Measurements from ENCODE around the gene AP5S1.

The AP5S1 gene

GRCh38 chr20:3820048-3820900 is at the start of gene AP5S1:
Gene AP5S1 (plus strand): TSS chr20:3820547. CDS start chr20:3822118, 1,571 bp downstream.
- peak; percentile 80 to 84 for DNase-seq (ENCODE audit: low read depth in 1 of 2, low spot score in 1 of 2)

- no peak for DNase-seq (ENCODE audit: low read depth in 1 of 2, low spot score in 1 of 2)
Measured at GRCh38 chr20:3771552-3772058, 48.7 kb upstream of the AP5S1 start.

DNA sequence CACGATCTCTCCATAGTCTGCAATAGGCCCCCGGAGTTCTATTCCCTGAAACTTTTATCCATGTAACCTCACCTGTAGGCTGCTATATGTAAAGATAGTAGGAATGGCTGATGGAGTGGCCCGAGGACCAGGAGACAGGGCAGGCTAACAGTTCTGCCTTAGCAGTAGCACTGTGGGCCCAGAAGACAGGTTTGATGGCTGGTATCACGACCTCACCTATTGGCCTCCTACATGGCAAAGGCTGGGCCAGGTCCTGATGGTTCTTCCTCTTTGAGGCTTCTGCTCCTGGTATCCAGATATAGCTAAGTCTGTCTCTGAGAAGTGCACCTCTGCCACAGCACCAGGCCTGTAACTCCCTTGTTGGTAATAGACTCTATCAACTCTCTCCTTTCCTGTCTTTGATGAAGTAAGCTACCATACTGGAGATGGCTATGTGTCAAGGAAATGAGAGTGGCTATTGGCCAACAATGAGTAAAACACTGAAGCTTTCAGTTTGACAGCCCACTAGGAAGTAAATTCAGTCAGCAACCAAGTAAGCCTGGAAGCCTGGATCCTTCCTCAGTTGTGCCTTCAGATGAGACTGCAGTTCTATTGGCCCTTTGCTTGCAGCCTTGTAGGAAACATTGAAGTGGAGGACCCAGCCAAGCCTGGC is 44.8 kb upstream of the AP5S1 start:
- no peak for DNase-seq (ENCODE audit: low read depth in 1 of 2, low spot score in 1 of 2)

DNA sequence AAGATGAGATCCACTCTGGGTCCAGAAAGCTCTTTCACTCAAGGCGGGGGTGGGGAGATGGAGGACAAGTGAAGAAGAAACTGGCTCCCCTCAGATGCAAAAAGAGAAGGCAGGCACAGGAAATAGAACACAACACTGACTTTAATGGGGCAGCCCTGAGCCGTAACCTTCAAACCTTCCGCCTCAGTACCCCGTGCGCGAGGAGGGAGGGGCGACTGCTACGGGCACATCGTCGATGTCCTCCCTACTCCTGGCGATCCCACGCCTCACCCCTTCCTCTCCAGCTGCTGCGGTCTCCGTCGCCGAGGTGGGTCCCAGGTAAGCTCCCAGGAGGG is 43.0 kb upstream of the AP5S1 start:
- no peak for DNase-seq (ENCODE audit: low read depth in 1 of 2, low spot score in 1 of 2)

DNA sequence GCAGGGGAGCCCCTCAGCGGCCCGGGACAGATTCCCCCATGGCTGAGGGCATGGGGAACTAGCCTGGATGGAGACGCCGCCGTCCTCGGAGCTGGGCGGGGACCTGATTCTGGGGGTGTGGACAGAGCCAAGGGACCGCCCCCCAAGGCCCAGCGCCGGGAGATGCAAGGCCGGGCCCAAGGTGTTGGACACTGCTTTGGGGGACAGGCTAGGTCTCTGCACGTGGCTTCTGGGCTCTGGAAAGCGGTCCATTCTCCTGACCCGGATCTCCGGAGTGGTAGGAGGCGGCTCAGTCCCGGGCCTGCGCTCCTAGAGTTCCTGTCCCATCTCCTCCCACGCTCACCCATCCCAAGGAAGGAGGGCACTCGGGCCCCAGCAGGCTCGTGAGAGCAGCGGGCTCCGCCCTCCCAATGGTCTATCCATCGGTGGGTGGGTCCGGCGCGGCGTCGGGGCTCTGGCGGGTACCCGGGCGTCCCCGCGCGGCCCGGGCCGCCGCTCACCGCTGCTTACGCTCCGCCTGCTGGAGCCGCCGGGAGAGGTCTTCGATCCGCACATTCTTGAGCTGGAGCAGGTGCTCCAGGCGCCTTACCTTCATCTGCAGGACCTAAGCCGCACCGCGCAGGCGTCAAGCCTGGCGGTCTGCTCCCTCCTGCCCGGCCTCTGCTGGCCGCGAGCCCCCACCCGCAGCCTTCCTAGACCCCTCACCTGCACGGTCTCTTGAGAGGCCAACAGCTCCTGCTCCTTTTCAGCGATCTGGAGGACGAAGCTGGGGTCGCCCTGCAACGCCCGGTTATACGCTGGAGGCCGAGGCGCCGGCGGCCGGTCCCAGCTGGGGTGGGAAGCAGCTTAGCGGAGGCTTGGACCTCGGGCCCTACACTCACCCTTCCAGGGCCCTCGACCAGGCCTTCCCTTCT is 42.4 kb upstream of the AP5S1 start:
- peak in 1 of 2 donors; percentile 44 for DNase-seq (ENCODE audit: low read depth in 1 of 2, low spot score in 1 of 2)

GRCh38 chr20:3778976-3779375 is 41.4 kb upstream of the AP5S1 start:
- DNase-seq (ENCODE audit: low read depth in 1 of 2, low spot score in 1 of 2), result no peak

GRCh38 chr20:3781153-3781910 is 39.0 kb upstream of the AP5S1 start, which contains the start of gene SPEF1:
Gene SPEF1 (minus strand): TSS chr20:3781448. CDS start chr20:3781287, 161 bp downstream.
- DNase-seq (ENCODE audit: low read depth in 1 of 2, low spot score in 1 of 2), result no peak

DNA sequence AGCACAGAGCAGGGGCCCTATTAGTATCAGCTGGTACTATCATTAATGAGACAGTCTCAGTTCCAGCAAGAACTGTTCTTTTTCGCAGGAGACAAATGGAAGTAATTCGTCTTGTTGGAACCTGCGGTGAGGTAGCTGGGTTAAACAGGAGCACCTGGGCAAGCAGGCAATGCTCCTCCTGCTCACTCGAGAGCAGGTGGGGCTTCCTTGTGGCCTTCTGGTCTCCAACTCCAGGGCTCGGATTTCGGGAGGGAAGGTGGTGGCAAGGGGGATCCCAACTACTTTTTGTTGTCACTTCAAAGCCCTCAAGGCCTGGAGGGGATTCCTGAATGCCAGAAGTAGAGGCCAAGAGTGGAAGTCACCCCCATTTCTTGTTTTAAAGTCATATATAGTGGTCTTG is 37.8 kb upstream of the AP5S1 start:
- DNase-seq (ENCODE audit: low read depth in 1 of 2, low spot score in 1 of 2), result no peak

GRCh38 chr20:3783068-3783489 is 37.3 kb upstream of the AP5S1 start:
- no peak for DNase-seq (ENCODE audit: low read depth in 1 of 2, low spot score in 1 of 2)

DNA sequence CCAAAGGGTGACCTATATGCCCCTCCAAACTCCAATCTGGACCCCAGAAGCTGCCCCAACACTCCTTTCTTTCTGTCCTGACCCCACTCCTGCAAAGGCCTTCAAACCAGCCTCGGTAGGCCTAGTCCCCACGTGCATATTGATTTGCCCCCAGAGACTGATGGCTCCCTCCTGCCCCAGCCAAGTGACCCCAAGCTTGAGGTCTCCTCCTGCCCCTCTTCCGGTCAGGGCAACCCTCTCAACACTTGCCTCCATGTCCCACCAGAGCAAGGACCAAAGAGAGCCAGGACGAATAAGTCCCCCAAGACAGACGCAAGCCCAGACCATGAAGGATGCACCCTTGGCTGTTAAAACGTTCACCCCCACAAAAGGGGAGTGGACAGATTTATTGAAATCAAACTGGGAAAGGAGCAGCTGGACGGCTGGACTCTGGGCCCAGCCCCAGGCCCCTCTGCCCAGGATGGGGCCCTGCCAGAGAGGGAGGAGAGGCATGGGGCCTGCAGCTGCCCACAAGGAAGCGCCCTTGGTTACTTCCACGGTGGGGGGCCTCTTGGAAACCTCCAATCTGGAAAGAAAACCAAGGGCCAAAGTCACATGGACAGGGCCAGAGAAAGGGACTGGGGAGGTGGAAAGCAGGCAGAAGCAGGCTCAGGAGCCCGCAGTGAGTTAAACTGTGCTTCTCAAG is 36.7 kb upstream of the AP5S1 start:
- DNase-seq (ENCODE audit: low read depth in 1 of 2, low spot score in 1 of 2), result no peak

- DNase-seq (ENCODE audit: low read depth in 1 of 2, low spot score in 1 of 2), result no peak
Measured at GRCh38 chr20:3784216-3784853, 36.0 kb upstream of the AP5S1 start.

- DNase-seq (ENCODE audit: low read depth in 1 of 2, low spot score in 1 of 2), result no peak
Measured at GRCh38 chr20:3784863-3785239, 35.5 kb upstream of the AP5S1 start.

DNA sequence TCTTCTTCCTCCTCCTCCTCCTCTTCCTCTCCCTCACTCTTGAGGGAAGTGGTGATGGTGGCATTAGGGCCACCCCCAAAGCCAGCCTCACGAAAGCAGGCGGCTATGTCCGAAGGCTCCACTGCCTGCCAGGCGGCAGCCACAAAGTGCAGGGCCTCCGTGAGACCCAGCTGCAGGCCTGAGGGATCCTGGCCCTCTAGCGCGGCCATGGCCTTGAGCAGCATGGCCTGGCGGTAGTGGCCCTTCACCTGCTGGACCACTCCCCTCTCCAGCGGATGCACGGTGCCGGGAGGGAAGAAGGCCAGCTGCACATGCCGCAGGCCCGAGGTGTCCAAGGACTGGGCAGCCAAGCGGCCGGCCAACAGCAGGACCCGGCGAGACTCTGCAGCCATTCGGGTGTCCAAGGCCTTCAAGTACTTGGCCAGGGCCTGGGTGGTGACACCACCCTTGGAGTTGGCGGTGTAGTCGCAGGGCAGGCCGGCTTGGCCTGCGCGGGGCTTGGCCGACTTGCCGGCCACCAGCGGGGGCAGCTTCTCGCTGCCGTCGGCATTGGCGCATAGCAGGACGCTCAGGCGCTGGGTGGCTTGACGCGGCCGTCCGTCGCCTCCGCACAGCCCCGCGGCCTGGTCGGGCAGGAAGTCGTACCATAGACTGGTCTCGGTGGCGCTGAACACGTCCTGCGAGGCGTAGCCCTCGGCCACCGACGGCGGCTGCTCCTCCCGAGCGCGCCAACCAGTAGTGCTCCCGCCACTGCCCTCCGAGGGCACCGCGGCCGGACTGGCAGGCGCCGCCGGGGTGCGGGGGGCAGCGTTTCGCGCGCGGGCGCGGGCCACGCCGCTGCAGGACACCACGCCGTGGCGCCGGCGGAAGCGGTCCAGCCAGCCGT is 34.9 kb upstream of the AP5S1 start:
- no peak for DNase-seq (ENCODE audit: low read depth in 1 of 2, low spot score in 1 of 2)

DNA sequence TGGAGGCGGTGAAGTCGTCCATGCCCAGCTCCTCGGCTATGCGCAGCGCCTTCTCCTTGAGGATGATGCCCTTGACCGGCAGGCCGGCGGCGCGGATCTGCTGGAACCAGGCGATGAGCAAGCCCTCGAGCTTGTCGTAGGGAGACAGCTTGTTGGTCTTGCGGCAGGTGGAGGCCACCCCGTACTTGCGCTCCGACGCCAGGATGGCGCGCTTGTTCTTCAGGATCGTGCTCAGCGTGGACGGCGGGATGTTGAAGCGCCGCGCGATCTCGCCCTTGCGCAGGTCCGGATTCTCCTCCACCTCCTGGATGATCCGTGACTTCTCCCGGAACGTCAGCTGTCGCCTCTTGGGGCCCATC is 34.2 kb upstream of the AP5S1 start:
- DNase-seq (ENCODE audit: low read depth in 1 of 2, low spot score in 1 of 2), result no peak

GRCh38 chr20:3786665-3787323 is 33.6 kb upstream of the AP5S1 start, which contains the start of gene CENPB:
Gene CENPB (minus strand): TSS chr20:3786740. CDS start chr20:3786483, 257 bp downstream.
- peak; percentile 88 to 92 for DNase-seq (ENCODE audit: low read depth in 1 of 2, low spot score in 1 of 2)

DNA sequence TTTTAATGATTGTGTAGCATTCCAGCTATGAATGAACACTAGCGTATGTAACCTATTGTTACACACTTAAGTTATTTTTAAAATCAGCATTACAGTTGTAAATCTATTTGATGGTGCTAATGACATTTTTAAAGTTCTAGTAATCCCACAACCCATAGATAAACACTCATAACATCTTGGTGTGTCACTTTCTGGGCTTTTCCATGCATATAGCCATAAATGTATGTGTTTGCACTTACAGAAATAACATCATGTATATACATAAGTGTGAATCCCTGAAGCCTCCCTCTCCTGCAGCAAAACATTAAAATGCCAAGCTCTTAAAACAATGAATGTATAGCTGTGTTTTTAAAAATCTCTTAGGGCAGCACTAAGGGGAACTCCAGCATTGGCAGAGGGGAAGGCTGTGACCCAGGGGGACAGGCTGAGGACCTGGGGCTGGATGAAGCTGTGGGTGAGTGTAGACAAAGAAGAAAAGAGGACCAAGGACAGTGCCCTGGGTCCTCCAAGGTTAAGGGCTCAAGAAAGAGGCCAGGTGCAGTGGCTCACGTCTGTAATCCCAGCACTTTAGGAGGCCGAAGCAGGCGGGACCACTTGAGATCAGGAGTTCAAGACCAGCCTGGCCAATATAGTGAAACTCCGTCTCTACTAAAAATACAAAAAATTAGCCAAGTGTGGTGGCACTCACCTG is 32.9 kb upstream of the AP5S1 start:
- no peak for DNase-seq (ENCODE audit: low read depth in 1 of 2, low spot score in 1 of 2)

DNA sequence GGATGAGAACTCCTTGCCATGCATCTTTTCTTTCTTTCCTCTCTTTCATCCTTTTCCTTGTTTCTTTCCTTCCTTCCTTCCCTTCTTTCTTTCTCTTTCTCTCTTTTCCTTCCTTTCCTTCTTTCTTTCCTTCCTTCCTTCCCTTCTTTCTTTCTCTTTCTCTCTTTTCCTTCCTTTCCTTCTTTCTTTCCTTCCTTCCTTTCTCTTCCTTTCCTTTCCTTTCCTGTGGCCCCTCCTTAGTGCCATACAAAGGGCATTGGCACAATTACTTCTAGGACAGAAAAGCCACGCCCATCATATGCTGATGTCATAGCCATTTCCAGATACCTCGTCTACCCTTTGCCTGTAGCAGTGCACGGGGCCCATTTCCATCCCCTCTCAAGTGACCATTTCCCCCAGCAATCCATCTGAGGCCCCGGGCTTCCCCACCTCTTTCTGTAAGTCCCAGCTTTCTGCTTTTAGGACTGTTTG is 31.6 kb upstream of the AP5S1 start:
- no peak for DNase-seq (ENCODE audit: low read depth in 1 of 2, low spot score in 1 of 2)
